Measurements from ENCODE around the gene HOXC11.

Gene HOXC11

DNA sequence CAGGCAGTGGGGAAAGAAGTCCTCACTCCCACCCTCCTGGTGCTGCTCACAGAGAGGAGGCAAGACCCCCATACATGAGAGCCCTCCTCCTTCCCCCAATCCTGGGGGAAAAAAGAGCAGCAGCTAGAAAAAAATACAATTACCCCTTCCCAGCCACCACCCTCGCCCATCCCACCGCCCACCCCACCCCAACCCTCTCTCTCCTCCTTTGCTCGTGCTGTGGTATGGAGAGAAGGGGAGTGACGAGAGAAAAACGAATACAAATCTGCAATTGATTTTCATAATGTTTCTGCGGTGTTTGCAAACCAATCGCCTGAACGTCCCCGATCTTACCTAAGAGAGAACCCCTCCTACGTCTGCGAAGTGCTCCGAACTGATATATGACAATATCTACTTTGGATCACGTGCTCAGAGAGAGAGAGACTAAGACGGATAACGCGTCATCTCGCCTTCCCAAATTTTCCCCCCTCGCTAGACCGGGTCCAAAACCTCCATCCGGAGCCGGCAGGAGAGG lies at the start of gene HOXC11:
Gene HOXC11, plus strand, starts transcription at position 405 of the 514 bp plus-strand sequence. CDS start 116 bp downstream, outside the sequence.
- H3K9ac ChIP-seq (ENCODE audit: insufficient read length, low read depth) = peak within 1 kb of the TSS; percentile 23
- no peaks in the 10 kb centered on the region for H3K9me3 ChIP-seq (ENCODE audit: insufficient read depth, low read length)
- peaks cover 8% of the 10 kb centered on the region for H3K4me1 ChIP-seq (ENCODE audit: insufficient read depth, insufficient read length)
- H3K36me3 ChIP-seq (ENCODE audit: insufficient read depth, insufficient read length, low read length) = no peaks in the 10 kb centered on the region
- TF ChIP-seq YY1 (IDR thresholded peaks at IDR 0.05; ENCODE audit: insufficient read depth, insufficient read length) = no peak
- TF ChIP-seq ZNF274 (IDR thresholded peaks at IDR 0.05; ENCODE audit: low read depth, low read length) = no peak
- TF ChIP-seq SUZ12 (IDR thresholded peaks at IDR 0.05; ENCODE audit: extremely low read depth, insufficient read depth, insufficient read length) = no peak
- no peak for DNase-seq (ENCODE audit: low read depth, low spot score)
- H3K27me3 ChIP-seq (ENCODE audit: insufficient read depth, insufficient read length) = peaks cover 100% of the 10 kb centered on the region
- H3K4me3 ChIP-seq (ENCODE audit: insufficient read length, low read depth) = peak within 1 kb of the TSS; percentile 21

- Histone ChIP-seq H3K4me1 (ENCODE audit: insufficient read depth, insufficient read length) (no peaks in the 10 kb centered on the region), H3K4me3 (ENCODE audit: insufficient read length, low read depth) (no peak overlapping the region), H3K9me3 (ENCODE audit: insufficient read depth, low read length) (no peaks in the 10 kb centered on the region), H3K36me3 (ENCODE audit: insufficient read depth, insufficient read length, low read length) (no peaks in the 10 kb centered on the region), H3K9ac (ENCODE audit: insufficient read length, low read depth) (no peak overlapping the region), H3K27me3 (ENCODE audit: insufficient read depth, insufficient read length) (peaks cover 52% of the 10 kb centered on the region)
- no peak for TF ChIP-seq SUZ12 (IDR thresholded peaks at IDR 0.05; ENCODE audit: extremely low read depth, insufficient read depth, insufficient read length)
- TF ChIP-seq YY1 (IDR thresholded peaks at IDR 0.05; ENCODE audit: insufficient read depth, insufficient read length) = no peak
- TF ChIP-seq ZNF274 (IDR thresholded peaks at IDR 0.05; ENCODE audit: low read depth, low read length) = no peak
- no peak for DNase-seq (ENCODE audit: low read depth, low spot score)
Measured at GRCh38 chr12:53924521-53925405, 48.2 kb upstream of the HOXC11 start.

GRCh38 chr12:53927220-53928029 lies 45.5 kb upstream of the HOXC11 start:
- TF ChIP-seq SUZ12 (IDR thresholded peaks at IDR 0.05; ENCODE audit: extremely low read depth, insufficient read depth, insufficient read length) (peak; percentile 68), YY1 (IDR thresholded peaks at IDR 0.05; ENCODE audit: insufficient read depth, insufficient read length) (no peak)
- Histone ChIP-seq H3K36me3 (ENCODE audit: insufficient read depth, insufficient read length, low read length) (no peaks in the 10 kb centered on the region), H3K4me3 (ENCODE audit: insufficient read length, low read depth) (no peak overlapping the region), H3K9me3 (ENCODE audit: insufficient read depth, low read length) (no peaks in the 10 kb centered on the region), H3K4me1 (ENCODE audit: insufficient read depth, insufficient read length) (no peaks in the 10 kb centered on the region), H3K27me3 (ENCODE audit: insufficient read depth, insufficient read length) (peaks cover 76% of the 10 kb centered on the region), H3K9ac (ENCODE audit: insufficient read length, low read depth) (no peak overlapping the region)
- DNase-seq (ENCODE audit: low read depth, low spot score) = no peak

GRCh38 chr12:53928054-53928835 lies 44.7 kb upstream of the HOXC11 start:
- TF ChIP-seq SUZ12 (IDR thresholded peaks at IDR 0.05; ENCODE audit: extremely low read depth, insufficient read depth, insufficient read length) (no peak), YY1 (IDR thresholded peaks at IDR 0.05; ENCODE audit: insufficient read depth, insufficient read length) (no peak), ZNF274 (IDR thresholded peaks at IDR 0.05; ENCODE audit: low read depth, low read length) (no peak)
- Histone ChIP-seq H3K9ac (ENCODE audit: insufficient read length, low read depth) (peak overlapping the region; percentile 46), H3K4me1 (ENCODE audit: insufficient read depth, insufficient read length) (no peaks in the 10 kb centered on the region), H3K36me3 (ENCODE audit: insufficient read depth, insufficient read length, low read length) (no peaks in the 10 kb centered on the region), H3K9me3 (ENCODE audit: insufficient read depth, low read length) (no peaks in the 10 kb centered on the region), H3K27me3 (ENCODE audit: insufficient read depth, insufficient read length) (peaks cover 81% of the 10 kb centered on the region), H3K4me3 (ENCODE audit: insufficient read length, low read depth) (peak overlapping the region; percentile 25)
- no peak for DNase-seq (ENCODE audit: low read depth, low spot score)

- DNase-seq (ENCODE audit: low read depth, low spot score) = no peak
- Histone ChIP-seq H3K36me3 (ENCODE audit: insufficient read depth, insufficient read length, low read length) (no peaks in the 10 kb centered on the region), H3K9me3 (ENCODE audit: insufficient read depth, low read length) (no peaks in the 10 kb centered on the region), H3K27me3 (ENCODE audit: insufficient read depth, insufficient read length) (peaks cover 85% of the 10 kb centered on the region), H3K4me3 (ENCODE audit: insufficient read length, low read depth) (no peak overlapping the region), H3K4me1 (ENCODE audit: insufficient read depth, insufficient read length) (no peaks in the 10 kb centered on the region), H3K9ac (ENCODE audit: insufficient read length, low read depth) (no peak overlapping the region)
- no peak for TF ChIP-seq YY1 (IDR thresholded peaks at IDR 0.05; ENCODE audit: insufficient read depth, insufficient read length)
- no peak for TF ChIP-seq ZNF274 (IDR thresholded peaks at IDR 0.05; ENCODE audit: low read depth, low read length)
- no peak for TF ChIP-seq SUZ12 (IDR thresholded peaks at IDR 0.05; ENCODE audit: extremely low read depth, insufficient read depth, insufficient read length)
Measured at GRCh38 chr12:53929527-53929926, 43.4 kb upstream of the HOXC11 start.

- peaks cover 76% of the 10 kb centered on the region for H3K27me3 ChIP-seq (ENCODE audit: insufficient read depth, insufficient read length)
- no peak for DNase-seq (ENCODE audit: low read depth, low spot score)
- no peak overlapping the region for H3K9ac ChIP-seq (ENCODE audit: insufficient read length, low read depth)
- no peak for TF ChIP-seq ZNF274 (IDR thresholded peaks at IDR 0.05; ENCODE audit: low read depth, low read length)
- TF ChIP-seq YY1 (IDR thresholded peaks at IDR 0.05; ENCODE audit: insufficient read depth, insufficient read length) = no peak
- no peak for TF ChIP-seq SUZ12 (IDR thresholded peaks at IDR 0.05; ENCODE audit: extremely low read depth, insufficient read depth, insufficient read length)
- no peaks in the 10 kb centered on the region for H3K9me3 ChIP-seq (ENCODE audit: insufficient read depth, low read length)
- H3K4me3 ChIP-seq (ENCODE audit: insufficient read length, low read depth) = no peak overlapping the region
- no peaks in the 10 kb centered on the region for H3K4me1 ChIP-seq (ENCODE audit: insufficient read depth, insufficient read length)
- H3K36me3 ChIP-seq (ENCODE audit: insufficient read depth, insufficient read length, low read length) = no peaks in the 10 kb centered on the region
Measured at GRCh38 chr12:53930591-53931255, 42.2 kb upstream of the HOXC11 start.
